GM12872 (cell line): ENCODE results near the gene SMTNL2.

ENCODE experiments used
- TF ChIP-seq, protein P1 (sequence below): IDR thresholded peaks from 3 replicates; pipeline ENCODE4 v1.5.1; 2011; ENCODE audit warnings: low read depth, mild to moderate bottlenecking, low read length, moderate library complexity; ENCODE audit not compliant: insufficient read depth

The SMTNL2 gene

DNA sequence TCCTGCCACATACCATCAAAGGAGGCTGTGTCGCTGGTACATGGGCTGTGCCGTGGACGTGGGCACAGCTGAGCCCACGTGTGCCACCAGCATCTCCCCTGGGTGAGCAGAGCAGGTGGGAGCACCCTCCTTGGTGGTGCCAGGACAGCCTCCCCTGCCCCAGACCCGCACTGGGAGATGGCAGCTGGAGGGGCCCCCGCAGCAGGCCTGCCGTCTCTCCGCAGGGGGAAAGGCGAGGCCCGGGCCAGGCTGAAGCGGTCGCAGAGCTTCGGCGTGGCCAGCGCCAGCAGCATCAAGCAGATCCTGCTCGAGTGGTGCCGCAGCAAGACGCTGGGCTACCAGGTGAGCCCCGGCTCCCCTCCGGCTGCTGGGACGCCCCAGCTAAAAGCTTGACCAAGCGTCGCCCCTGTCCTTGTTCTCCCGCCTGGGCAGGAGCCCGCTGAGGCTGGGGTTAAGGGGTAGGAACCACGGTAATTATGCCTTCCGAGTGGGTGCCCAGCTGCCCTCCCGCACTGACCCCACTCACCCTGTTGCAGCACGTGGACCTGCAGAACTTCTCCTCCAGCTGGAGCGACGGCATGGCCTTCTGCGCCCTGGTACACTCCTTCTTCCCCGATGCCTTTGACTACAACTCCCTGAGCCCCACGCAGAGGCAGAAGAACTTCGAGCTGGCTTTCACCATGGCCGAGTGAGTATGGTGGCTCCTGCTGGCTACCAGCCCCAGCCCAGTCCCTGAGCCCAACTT lies 12.5 kb downstream of the SMTNL2 start:
- TF ChIP-seq, protein P1, sequence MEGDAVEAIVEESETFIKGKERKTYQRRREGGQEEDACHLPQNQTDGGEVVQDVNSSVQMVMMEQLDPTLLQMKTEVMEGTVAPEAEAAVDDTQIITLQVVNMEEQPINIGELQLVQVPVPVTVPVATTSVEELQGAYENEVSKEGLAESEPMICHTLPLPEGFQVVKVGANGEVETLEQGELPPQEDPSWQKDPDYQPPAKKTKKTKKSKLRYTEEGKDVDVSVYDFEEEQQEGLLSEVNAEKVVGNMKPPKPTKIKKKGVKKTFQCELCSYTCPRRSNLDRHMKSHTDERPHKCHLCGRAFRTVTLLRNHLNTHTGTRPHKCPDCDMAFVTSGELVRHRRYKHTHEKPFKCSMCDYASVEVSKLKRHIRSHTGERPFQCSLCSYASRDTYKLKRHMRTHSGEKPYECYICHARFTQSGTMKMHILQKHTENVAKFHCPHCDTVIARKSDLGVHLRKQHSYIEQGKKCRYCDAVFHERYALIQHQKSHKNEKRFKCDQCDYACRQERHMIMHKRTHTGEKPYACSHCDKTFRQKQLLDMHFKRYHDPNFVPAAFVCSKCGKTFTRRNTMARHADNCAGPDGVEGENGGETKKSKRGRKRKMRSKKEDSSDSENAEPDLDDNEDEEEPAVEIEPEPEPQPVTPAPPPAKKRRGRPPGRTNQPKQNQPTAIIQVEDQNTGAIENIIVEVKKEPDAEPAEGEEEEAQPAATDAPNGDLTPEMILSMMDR, result no peak

DNA sequence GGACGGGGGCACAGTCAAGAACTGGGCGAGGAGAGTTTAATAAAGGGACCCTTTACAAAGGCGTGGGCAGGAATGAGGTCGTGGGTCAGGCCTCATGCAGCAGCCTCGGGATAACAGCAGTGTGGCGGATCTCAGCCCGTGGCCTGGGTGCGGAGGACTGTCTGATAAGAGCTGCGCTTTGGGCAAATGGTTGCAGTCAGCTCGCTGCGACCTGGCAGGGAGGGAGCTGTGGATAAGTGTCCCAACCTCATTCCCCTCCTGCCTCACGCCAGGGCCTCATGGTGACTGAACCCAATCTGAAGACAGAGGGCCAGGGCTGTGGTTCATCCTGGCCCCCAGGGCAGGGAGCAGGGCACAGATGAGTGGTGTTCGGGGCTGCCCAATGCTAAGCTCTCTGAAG lies 13.6 kb downstream of the SMTNL2 start:
- TF ChIP-seq, protein P1, result no peak

DNA sequence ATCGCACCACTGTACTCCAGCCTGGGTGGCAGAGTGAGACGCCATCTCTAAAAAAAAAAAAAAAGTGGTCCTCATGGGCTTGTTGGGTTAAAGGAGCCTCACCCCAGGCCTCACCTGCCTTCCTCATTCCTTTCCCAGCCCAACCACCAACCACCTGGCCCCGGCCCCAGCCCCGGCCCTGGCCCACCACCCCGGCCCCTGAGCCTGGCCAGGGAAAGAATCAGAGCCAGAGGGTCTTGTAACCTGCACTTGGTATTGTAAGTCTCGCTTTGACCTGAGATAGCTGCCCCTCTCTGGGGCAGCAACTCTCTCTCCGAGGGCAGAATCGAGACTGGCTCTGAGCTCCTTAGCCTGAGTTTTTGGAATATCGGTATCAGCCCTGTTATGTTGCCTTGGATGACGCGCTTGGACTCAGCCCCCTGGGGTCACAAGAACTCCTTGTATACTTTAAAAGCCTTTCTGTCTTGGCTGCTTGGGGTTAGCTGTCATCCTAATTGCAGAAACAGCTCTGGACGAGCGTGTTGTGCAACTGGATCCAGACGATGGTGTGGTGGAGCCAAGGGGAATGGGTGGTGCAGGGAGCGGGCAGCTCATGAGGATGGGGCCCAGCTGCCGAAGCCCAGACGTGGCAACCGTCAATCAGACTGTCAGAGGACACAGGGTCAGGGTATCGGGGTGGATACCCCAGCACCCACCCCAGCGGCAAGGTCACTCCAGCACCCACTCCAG lies 14.6 kb downstream of the SMTNL2 start:
- TF ChIP-seq, protein P1, result no peak

DNA sequence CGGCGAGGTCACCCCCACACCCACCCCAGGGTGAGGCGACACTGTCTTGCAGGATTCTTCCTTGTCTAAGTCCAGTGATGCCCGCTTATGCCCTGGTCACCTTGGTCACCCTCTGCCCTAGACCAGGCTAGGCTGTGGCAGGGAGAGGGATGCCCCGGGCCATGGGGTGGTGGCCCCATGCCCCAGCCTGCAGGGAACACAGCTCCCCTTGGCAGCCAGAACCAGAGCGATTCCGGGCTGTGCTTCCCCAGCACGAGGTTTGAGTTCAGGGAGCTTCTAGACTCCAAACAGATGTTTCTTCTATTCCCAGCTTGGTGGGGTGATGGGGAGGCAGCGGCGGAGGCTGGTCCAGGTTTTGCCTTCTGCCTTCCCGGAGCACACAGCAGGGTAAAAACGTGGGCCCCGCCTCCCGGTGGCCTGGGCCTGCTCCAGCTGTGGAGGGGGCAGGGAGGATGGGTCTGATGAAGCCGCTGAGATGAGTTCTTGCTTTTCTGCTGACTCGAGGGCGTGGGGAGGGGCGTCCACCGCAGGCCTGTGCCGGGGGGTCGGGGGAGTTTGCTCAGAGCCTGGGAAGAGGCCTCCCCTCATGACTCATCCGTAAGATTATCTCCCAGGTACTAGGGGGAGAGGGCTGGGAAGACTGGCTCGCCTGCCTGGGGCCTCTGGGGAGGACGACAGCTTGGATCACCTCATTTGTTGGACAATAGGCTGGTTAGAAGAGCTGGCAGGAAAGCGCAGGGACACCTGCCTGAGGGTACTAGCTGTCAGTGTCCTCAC lies 15.4 kb downstream of the SMTNL2 start:
- TF ChIP-seq, protein P1, result no peak

DNA sequence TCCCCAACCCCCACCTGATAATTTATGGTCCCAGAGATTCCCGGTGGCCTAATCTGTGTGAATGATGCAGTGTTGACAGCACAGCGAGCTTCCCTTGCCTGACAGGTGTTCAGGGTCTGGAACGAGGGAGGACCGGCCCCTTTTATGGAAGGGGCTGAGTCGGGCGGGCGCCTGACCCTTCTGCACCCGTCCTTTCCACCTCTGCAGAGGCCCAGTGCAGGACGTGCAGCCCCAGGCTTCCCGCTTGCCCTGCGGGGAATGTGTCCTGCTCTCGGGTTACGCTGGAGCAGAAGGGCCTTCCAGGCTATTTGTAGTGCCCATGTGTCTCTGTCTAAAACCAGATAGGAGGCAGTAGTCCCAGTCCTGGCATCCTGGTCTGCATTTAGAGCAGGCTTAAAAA lies 16.2 kb downstream of the SMTNL2 start:
- TF ChIP-seq, protein P1, result no peak

DNA sequence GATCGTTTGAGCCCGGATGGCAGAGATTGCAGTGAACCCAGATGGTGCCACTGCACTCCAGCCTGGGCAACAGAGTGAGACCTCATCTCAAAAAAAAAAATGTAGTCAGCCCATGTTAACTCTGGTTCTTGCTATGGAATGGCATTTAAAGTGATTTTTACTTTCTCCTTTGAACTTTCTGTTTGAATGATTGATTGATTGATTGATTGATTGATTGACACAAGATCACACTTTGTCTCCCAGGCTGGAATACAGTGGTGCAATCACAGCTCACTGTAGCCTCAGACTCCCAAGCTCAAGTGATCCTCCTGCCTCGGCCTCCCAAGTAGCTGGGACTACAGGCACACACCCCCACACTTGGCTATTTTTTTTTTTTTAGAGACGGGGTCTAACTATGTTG lies 17.0 kb downstream of the SMTNL2 start:
- TF ChIP-seq, protein P1, result no peak

DNA sequence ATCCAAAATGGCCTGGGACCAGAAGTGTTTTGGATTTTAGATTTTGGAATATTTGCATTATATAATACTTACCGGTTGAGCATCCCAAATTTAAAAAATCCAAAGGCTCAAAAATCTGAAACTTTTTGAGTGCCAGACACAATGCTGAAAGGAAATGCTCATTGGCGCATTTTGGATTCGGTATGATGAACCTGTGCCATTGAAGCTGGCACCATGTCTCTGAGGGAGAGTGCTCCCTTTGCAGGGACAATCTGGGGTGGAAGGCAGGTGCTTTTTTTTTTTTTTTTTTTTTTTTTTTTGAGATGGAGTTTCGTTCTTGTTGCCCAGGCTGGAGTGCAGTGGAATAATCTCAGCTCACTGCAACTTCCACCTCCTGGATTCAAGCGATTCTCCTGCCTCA lies 17.7 kb downstream of the SMTNL2 start:
- TF ChIP-seq, protein P1, result no peak
